Panc1 (cell line): ENCODE results near the gene DDX24.

ENCODE experiments used
- POLR2AphosphoS5 ChIP-seq: IDR thresholded peaks from 2 replicates; pipeline ENCODE4 v1.6.1; 2012; ENCODE audit warnings: mild to moderate bottlenecking, low read depth, low read length, moderate library complexity
- SIN3A ChIP-seq: IDR thresholded peaks from 2 replicates; pipeline ENCODE4 v1.6.1; 2012; ENCODE audit warnings: low read depth, mild to moderate bottlenecking, low read length, moderate library complexity, borderline replicate concordance; ENCODE audit not compliant: insufficient read depth
- TF ChIP-seq, protein P1 (sequence below): fragments of 450-650 bp; IDR thresholded peaks from 2 replicates; pipeline ENCODE4 v1.5.1; 2017; ENCODE audit warnings: mild to moderate bottlenecking

DNA sequence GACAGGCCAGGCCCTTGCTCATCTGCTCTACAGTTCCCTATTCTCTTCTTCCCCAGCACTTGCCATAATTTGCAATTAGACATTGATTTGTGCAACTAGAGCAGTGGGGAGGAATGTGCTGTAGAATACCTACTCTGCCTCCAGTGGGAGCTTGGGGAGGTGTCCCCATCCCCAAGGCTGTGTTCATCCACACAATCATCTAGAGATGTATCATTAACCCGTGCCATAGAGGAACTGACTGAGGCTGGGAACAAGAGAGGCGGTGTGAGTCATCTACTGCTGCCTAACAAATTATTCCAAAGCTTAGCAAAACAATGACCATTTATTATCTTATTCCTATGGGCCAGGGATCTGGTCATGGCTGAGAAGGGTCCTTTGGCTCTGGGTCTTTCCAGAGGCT lies 60.0 kb downstream of the DDX24 start:
- TF ChIP-seq SIN3A: no peak
- TF ChIP-seq, protein P1, sequence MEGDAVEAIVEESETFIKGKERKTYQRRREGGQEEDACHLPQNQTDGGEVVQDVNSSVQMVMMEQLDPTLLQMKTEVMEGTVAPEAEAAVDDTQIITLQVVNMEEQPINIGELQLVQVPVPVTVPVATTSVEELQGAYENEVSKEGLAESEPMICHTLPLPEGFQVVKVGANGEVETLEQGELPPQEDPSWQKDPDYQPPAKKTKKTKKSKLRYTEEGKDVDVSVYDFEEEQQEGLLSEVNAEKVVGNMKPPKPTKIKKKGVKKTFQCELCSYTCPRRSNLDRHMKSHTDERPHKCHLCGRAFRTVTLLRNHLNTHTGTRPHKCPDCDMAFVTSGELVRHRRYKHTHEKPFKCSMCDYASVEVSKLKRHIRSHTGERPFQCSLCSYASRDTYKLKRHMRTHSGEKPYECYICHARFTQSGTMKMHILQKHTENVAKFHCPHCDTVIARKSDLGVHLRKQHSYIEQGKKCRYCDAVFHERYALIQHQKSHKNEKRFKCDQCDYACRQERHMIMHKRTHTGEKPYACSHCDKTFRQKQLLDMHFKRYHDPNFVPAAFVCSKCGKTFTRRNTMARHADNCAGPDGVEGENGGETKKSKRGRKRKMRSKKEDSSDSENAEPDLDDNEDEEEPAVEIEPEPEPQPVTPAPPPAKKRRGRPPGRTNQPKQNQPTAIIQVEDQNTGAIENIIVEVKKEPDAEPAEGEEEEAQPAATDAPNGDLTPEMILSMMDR: no peak
- no peak for TF ChIP-seq POLR2AphosphoS5
